GM12878 (cell line): ENCODE measurements around the gene CLDN25. TPM values are rescaled to one million over a fixed set of nuclear protein-coding genes. Genes with fewer than 3 reads are reported as not detected.
A peak's percentile ranks its signal among the peaks of the same experiment; 100 is the strongest.

ENCODE experiments used
- ATF7 ChIP-seq: fragments of 450-650 bp; IDR thresholded peaks from 2 replicates; pipeline ENCODE4 v1.6.1; 2016; ENCODE audit warnings: low read depth, mild to moderate bottlenecking
- BCL11A ChIP-seq: IDR thresholded peaks from 2 replicates; pipeline ENCODE4 v1.6.1; 2011; ENCODE audit warnings: low read depth, low read length
- BCLAF1 ChIP-seq: fragments of 450-650 bp; IDR thresholded peaks from 2 replicates; pipeline ENCODE4 v1.6.1; 2017; ENCODE audit warnings: antibody characterized with exemption, mild to moderate bottlenecking, moderate library complexity
- BMI1 ChIP-seq: fragments of 450-650 bp; IDR thresholded peaks from 2 replicates; pipeline ENCODE4 v1.6.1; 2016; ENCODE audit warnings: mild to moderate bottlenecking, moderate library complexity, borderline replicate concordance
- BRCA1 ChIP-seq: IDR thresholded peaks from 2 replicates; pipeline ENCODE4 v1.6.1; 2011; ENCODE audit warnings: low read depth, low read length, improper control_type of control experiment
- CBX5 ChIP-seq: sonication (generic); IDR thresholded peaks from 2 replicates; pipeline ENCODE4 v1.6.1; 2016; ENCODE audit warnings: low read depth, moderate library complexity, mild to moderate bottlenecking, inconsistent platforms
- E2F8 ChIP-seq: fragments of 450-650 bp; IDR thresholded peaks from 2 replicates; pipeline ENCODE4 v1.6.1; 2018; ENCODE audit warnings: mild to moderate bottlenecking, low read depth, moderate library complexity; ENCODE audit not compliant: partially characterized antibody
- EZH2 ChIP-seq: IDR thresholded peaks from 2 replicates; pipeline ENCODE4 v1.6.1; 2012; ENCODE audit warnings: low read depth, mild to moderate bottlenecking, control low read depth, inconsistent platforms, low read length, borderline replicate concordance; ENCODE audit not compliant: control insufficient read depth
- FOS ChIP-seq: IDR thresholded peaks from 3 replicates; pipeline ENCODE4 v1.6.1; 2011; ENCODE audit warnings: borderline replicate concordance; ENCODE audit not compliant: insufficient read length; ENCODE audit errors: extremely low read depth
- HCFC1 ChIP-seq: fragments of 150-350 bp; IDR thresholded peaks from 2 replicates; pipeline ENCODE4 v1.6.1; 2014; ENCODE audit warnings: low read length
- IRF3 ChIP-seq: fragments of 450-650 bp; IDR thresholded peaks from 2 replicates; pipeline ENCODE4 v1.6.1; 2014; ENCODE audit warnings: mild to moderate bottlenecking
- IRF4 ChIP-seq: IDR thresholded peaks from 2 replicates; pipeline ENCODE4 v1.6.1; 2011; ENCODE audit warnings: low read depth, low read length
- JUND ChIP-seq: IDR thresholded peaks from 2 replicates; pipeline ENCODE4 v1.6.1; 2012; ENCODE audit warnings: low read depth, mild to moderate bottlenecking, low read length, improper control_type of control experiment, moderate library complexity
- KAT2A ChIP-seq: conservative IDR thresholded peaks from 2 replicates; pipeline ENCODE4 v1.6.1; 2011; ENCODE audit warnings: low read depth, low read length; ENCODE audit not compliant: control insufficient read depth
- KDM1A ChIP-seq: fragments of 200-600 bp; sonication (generic); IDR thresholded peaks from 2 replicates; pipeline ENCODE4 v1.6.1; 2016; ENCODE audit warnings: borderline replicate concordance
- KLF5 ChIP-seq: fragments of 450-650 bp; IDR thresholded peaks from 2 replicates; pipeline ENCODE4 v1.6.1; 2014; ENCODE audit warnings: mild to moderate bottlenecking; ENCODE audit not compliant: partially characterized antibody
- MTA3 ChIP-seq: IDR thresholded peaks from 2 replicates; pipeline ENCODE4 v1.6.1; 2012; ENCODE audit warnings: low read length, inconsistent platforms, borderline replicate concordance
- NFIC ChIP-seq: IDR thresholded peaks from 2 replicates; pipeline ENCODE4 v1.6.1; 2012; ENCODE audit warnings: low read depth, mild to moderate bottlenecking, inconsistent platforms, low read length, moderate library complexity
- NFYB ChIP-seq: IDR thresholded peaks from 2 replicates; pipeline ENCODE4 v1.6.1; 2011; ENCODE audit warnings: low read depth, mild to moderate bottlenecking, low read length, improper control_type of control experiment, moderate library complexity; ENCODE audit not compliant: insufficient read depth
- POU2F2 ChIP-seq: IDR thresholded peaks from 3 replicates; pipeline ENCODE4 v1.6.1; 2011; ENCODE audit warnings: low read depth, mild to moderate bottlenecking, low read length, borderline replicate concordance
- RAD51 ChIP-seq: fragments of 450-650 bp; IDR thresholded peaks from 2 replicates; pipeline ENCODE4 v1.6.1; 2016; ENCODE audit warnings: moderate library complexity, mild to moderate bottlenecking, inconsistent platforms
- SMAD1 ChIP-seq: fragments of 450-650 bp; IDR thresholded peaks from 2 replicates; pipeline ENCODE4 v1.6.1; 2018; ENCODE audit warnings: mild to moderate bottlenecking, low read depth; ENCODE audit not compliant: partially characterized antibody
- STAT1 ChIP-seq: fragments of 450-650 bp; conservative IDR thresholded peaks from 2 replicates; pipeline ENCODE4 v1.6.1; 2014; ENCODE audit warnings: antibody characterized with exemption, mild to moderate bottlenecking
- TARDBP ChIP-seq: IDR thresholded peaks from 2 replicates; pipeline ENCODE4 v1.6.1; 2016; ENCODE audit warnings: borderline replicate concordance
- TBL1XR1 ChIP-seq: IDR thresholded peaks from 2 replicates; pipeline ENCODE4 v1.6.1; 2012; ENCODE audit warnings: low read depth, low read length, improper control_type of control experiment
- YBX1 ChIP-seq: fragments of 450-650 bp; IDR thresholded peaks from 2 replicates; pipeline ENCODE4 v1.6.1; 2016; ENCODE audit warnings: antibody characterized with exemption
- polyA plus RNA-seq, 11 experiments: library from polyadenylated mRNA; depleted of rRNA in 4 of 11; unstranded in 6 of 11; stranded (reverse) in 5 of 11; fragments of >200 nt; fragmentation: Nextera tagmentation in 4 of 11; fragmentation: Illumina TruSeq in 1 of 11; extraction: Ambion mirVana in 4 of 11; extraction: Trizol in 1 of 11; gene quantifications; 1 replicate in 1 of 11; 2 replicates in 10 of 11; pipeline versions ENCODE4 v1.2.1 to v1.2.3, GENCODE V29; 2011 to 2016; ENCODE audit warnings: inconsistent platforms in 2 of 11, missing spikeins in 2 of 11, low read depth in 1 of 11
- total RNA-seq, 4 experiments: library from RNA; depleted of rRNA in 3 of 4; stranded (reverse); fragments of >200 nt in 3 of 4; fragmentation: Illumina TruSeq in 1 of 4; extraction: Trizol in 1 of 4; gene quantifications; 2 replicates each; pipeline versions ENCODE4 v1.2.1 to v1.2.3, GENCODE V29; 2013 to 2021

CLDN25 gene
- total and polyA plus RNA-seq, 10 of the 15 experiments (the other 5 are each of a cell fraction or from before 2014, with no cell fraction given), result not detected

DNA sequence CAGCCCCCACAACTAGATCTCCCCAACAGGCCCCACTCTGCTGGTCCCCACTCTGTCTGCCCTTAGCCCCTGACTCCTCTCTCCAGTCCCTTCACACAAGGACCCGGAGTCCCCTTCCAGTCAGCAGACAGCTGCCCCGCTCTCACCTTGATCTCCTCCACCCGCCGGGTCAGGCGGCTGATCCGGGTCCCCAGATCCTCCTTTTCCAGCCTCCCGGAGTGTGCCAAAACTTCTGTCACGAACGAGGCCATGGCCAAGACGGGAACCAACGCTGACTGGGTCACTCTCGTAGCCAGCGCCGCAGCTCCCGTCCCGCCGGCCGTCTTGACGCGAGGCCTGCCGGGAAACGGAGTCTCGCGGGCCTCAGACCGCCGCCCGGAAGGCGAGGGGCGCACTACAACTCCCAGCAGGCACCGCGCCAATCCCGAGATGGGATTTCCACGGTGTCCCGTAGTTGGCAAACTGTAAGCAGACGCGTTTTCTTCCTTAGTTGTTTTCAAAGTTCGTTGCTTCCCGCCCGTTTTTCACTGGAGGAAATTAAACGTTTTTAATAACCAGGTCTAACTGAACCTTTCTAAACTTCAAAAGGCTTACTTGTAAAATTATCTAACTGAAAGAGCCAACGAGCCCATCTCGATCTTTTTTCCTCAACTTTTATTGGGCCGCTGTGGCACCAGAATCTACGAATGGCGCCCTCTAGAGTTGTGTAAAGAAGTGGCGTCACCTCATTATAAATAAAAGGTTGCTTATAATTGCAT is 6.0 kb upstream of the CLDN25 start, which contains the start of gene ZW10 (continued):
- peak; percentile 85 for TF ChIP-seq STAT1
- peak; percentile 65; the same call in 1 of the 2 replicates for TF ChIP-seq CBX5
- peak; percentile 92 for TF ChIP-seq ATF7
- no peak for TF ChIP-seq NFYB
- TF ChIP-seq IRF4, result no peak
- no peak for TF ChIP-seq MTA3
- TF ChIP-seq IRF3, result no peak; the same call in 1 of the 2 replicates
- TF ChIP-seq TARDBP, result peak; percentile 82
- TF ChIP-seq RAD51, result no peak
- TF ChIP-seq HCFC1, result peak; percentile 98
- TF ChIP-seq SMAD1, result no peak
- TF ChIP-seq FOS, result no peak
- no peak for TF ChIP-seq BCLAF1
- TF ChIP-seq BMI1, result no peak
- no peak for TF ChIP-seq YBX1
- no peak for TF ChIP-seq KDM1A
- no peak for TF ChIP-seq KAT2A
- no peak for TF ChIP-seq POU2F2
- TF ChIP-seq JUND, result no peak
- TF ChIP-seq BCL11A, result no peak
- peak; percentile 57 for TF ChIP-seq E2F8
- no peak for TF ChIP-seq TBL1XR1
- peak; percentile 56 for TF ChIP-seq KLF5
- TF ChIP-seq EZH2, result no peak
- TF ChIP-seq NFIC, result no peak; the same call in 1 of the 2 replicates
- TF ChIP-seq BRCA1, result peak; percentile 51; the same call in 1 of the 2 replicates
